HG02973 (cell line): Measurements from ENCODE around the gene FBXO10.

Source experiments
- ATAC-seq: cut with Tn5 transposase; IDR thresholded peaks from one replicate; pipeline ENCODE4 v1.9.1; 2021; ENCODE audit warnings: moderate library complexity; ENCODE audit not compliant: unreplicated experiment

Gene FBXO10

GRCh38 chr9:37554318-37554717 is 21.9 kb downstream of the FBXO10 start:
- no peak for ATAC-seq

GRCh38 chr9:37551888-37552287 is 24.3 kb downstream of the FBXO10 start:
- ATAC-seq, result no peak

GRCh38 chr9:37551468-37551867 is 24.7 kb downstream of the FBXO10 start:
- no peak for ATAC-seq

GRCh38 chr9:37550781-37551180 is 25.4 kb downstream of the FBXO10 start:
- no peak for ATAC-seq

- no peak for ATAC-seq
Observed at GRCh38 chr9:37549527-37549926, 26.7 kb downstream of the FBXO10 start.

GRCh38 chr9:37547328-37547878 is 28.8 kb downstream of the FBXO10 start:
- no peak for ATAC-seq

GRCh38 chr9:37543468-37543867 is 32.7 kb downstream of the FBXO10 start:
- no peak for ATAC-seq

- ATAC-seq, result no peak
Observed at GRCh38 chr9:37542895-37543294, 33.3 kb downstream of the FBXO10 start.

GRCh38 chr9:37542488-37542887 is 33.7 kb downstream of the FBXO10 start:
- no peak for ATAC-seq

GRCh38 chr9:37541465-37541864 is 34.7 kb downstream of the FBXO10 start:
- no peak for ATAC-seq

- no peak for ATAC-seq
Observed at GRCh38 chr9:37540634-37541033, 35.5 kb downstream of the FBXO10 start.

- no peak for ATAC-seq
Observed at GRCh38 chr9:37539634-37540033, 36.5 kb downstream of the FBXO10 start.

- ATAC-seq, result no peak
Observed at GRCh38 chr9:37538099-37538498, 38.1 kb downstream of the FBXO10 start.

GRCh38 chr9:37534901-37535300 is 41.3 kb downstream of the FBXO10 start:
- no peak for ATAC-seq

- no peak for ATAC-seq
Observed at GRCh38 chr9:37534412-37534811, 41.8 kb downstream of the FBXO10 start.

GRCh38 chr9:37531699-37532098 is 44.5 kb downstream of the FBXO10 start:
- ATAC-seq, result peak; percentile 64

- peak; percentile 47 for ATAC-seq
Observed at GRCh38 chr9:37528652-37529471, 47.3 kb downstream of the FBXO10 start.

- ATAC-seq, result no peak
Observed at GRCh38 chr9:37523916-37524315, 52.3 kb downstream of the FBXO10 start.

GRCh38 chr9:37522971-37523370 is 53.2 kb downstream of the FBXO10 start:
- ATAC-seq, result no peak

- no peak for ATAC-seq
Observed at GRCh38 chr9:37521111-37521510, 55.1 kb downstream of the FBXO10 start.

GRCh38 chr9:37520641-37521040 is 55.5 kb downstream of the FBXO10 start:
- no peak for ATAC-seq

- ATAC-seq, result no peak
Observed at GRCh38 chr9:37517923-37518322, 58.3 kb downstream of the FBXO10 start.
